ENCODE measurements around the gene TRIM66.

TRIM66 gene, protein sequence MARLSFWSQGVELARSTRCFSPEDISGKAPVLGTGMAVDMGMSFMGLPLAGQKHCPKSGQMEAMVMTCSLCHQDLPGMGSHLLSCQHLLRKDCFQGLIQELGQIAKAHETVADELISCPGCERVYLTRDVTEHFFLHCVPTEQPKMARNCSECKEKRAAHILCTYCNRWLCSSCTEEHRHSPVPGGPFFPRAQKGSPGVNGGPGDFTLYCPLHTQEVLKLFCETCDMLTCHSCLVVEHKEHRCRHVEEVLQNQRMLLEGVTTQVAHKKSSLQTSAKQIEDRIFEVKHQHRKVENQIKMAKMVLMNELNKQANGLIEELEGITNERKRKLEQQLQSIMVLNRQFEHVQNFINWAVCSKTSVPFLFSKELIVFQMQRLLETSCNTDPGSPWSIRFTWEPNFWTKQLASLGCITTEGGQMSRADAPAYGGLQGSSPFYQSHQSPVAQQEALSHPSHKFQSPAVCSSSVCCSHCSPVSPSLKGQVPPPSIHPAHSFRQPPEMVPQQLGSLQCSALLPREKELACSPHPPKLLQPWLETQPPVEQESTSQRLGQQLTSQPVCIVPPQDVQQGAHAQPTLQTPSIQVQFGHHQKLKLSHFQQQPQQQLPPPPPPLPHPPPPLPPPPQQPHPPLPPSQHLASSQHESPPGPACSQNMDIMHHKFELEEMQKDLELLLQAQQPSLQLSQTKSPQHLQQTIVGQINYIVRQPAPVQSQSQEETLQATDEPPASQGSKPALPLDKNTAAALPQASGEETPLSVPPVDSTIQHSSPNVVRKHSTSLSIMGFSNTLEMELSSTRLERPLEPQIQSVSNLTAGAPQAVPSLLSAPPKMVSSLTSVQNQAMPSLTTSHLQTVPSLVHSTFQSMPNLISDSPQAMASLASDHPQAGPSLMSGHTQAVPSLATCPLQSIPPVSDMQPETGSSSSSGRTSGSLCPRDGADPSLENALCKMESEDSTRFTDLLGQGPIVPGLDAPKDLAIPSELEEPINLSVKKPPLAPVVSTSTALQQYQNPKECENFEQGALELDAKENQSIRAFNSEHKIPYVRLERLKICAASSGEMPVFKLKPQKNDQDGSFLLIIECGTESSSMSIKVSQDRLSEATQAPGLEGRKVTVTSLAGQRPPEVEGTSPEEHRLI (N-terminal part only)

DNA sequence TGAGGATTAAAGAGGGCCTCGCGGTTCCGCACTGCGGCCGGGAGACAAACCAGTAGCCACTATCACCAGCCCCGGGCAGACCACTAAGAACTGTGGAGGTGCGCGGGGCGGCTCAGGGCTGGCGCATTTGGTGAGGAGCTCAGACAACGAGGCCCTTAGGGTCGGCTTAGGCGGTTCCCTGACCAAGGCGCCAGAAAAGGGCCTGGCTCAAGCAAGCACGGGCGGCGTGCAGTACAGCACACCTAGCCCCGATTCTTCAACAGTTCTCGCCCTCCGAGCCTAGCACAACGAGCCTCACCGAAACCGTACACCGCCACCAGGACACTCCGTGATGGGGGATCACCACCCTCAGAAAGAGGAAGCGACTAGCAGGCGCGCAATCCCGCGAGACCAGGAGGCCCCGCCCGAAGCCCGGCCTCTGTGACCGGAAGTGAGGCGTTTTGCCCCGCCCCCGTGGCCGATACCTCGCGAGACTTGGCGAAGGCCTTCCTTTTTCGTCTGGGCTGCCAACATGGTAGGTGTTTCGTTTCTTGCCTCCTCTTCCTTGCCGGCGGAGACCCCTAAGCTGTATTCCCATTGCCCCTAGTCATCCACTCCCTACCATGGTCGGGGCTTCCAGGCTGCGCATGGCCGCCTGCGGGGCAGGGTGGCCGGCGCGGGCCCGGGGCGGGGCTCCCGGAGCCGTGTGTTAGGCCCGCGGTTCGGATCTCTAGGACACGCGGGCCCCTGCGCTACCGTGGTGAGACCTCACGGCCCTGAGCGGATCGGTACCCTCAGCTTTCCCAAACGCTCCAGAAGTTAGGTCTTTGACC lies at the start of gene TRIM66, which contains the start of gene RPL27A:
Gene TRIM66 (minus strand): TSS at position 363 of the 812 bp plus-strand sequence. CDS start 10,391 bp downstream, outside the sequence.
Gene RPL27A (plus strand): TSS at position 490 of the 812 bp plus-strand sequence. CDS start 22 bp downstream, at position 512.
- DNase-seq (ENCODE audit: low spot score) = peak; percentile 94
- no peak for FAIRE-seq

DNA sequence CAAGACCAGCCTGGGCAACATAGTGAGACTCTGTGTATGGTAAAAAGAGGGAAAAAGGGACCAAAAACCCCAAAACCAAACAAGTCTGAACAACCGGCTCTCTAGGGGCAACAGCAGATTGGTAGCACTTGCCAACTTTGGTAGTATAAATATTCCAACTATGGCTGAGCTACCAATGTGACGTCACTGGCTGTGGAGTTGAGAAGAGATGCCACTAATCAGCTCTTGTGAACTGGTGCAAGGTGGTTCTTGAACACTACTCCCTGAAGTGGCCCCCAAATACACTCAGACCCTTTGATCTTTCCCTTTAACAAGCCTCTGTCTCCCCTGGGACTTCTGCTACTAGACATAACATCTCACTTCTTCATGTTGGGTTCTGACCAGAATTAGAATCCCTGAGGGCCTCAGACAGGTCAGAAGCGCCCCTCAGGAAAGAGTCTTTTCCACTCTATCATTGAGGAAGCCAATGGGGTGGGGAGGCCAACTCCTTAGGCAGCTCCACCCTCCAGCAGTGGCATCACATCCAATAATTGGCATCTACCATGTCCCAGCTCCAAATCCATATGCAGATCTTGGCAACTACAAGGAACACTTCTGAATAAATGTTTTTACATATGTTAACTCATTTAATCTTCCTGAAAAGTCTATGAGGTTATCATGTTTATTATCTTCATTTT lies 49.3 kb upstream of the TRIM66 start:
- no peak for FAIRE-seq
- no peak for DNase-seq (ENCODE audit: low spot score)

DNA sequence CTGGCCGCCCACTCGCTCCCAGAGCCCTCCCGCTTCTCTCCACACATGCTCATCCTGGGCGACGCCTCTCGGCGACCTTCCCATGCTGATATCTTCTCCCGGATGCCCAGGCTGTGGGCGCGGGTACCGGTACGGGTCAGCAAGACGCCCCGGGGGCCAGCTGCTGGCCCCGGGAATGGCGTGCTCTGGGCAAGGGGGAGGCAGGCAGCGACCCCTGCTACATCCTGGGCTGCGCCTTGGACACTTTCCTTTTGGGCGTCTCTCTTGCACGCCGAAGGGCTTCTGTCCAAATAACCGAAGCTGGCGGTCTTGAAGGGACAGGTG lies 48.2 kb upstream of the TRIM66 start:
- DNase-seq (ENCODE audit: low spot score) = no peak

DNA sequence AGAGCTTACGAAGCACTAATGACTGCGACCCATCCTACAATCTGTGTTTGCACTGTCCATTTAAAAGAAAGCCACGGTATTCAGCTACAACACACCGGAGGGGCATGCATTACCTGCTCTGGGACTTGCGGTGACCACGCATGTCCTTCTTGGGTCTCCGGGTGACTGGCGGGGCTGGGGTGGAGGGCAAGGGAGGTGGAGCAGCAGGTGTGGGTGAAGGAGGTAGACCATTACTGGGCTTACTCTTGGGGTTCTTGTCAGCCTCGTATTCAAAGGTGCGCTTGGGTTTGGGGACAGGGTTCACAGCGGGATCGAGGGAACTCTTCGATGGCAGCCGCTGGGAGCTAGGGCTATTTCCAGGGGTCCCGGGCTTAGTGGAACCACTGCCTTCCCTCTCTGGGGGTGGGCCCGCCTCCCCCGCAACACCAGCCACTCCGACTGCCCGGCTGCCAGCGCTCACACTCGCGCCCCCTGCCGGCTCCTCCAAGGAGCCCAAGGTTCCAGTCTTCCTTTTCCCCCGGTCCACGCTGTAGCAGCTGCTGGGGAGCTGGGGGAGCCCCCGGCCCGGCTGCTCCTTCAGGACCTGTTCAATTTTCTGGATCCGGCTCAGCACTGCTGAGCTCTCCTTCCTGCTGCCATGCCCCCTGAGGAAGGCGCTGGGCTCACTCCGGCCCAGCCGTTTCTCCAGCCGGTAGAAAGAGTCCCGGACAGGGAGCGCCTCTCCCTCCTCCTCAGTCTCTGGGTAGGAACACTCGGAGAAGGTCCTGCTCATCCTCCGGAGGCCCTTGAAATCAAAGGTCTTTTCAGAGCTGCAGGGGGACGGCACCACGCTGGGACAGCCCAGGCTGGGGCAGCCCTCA lies 47.6 kb upstream of the TRIM66 start:
- FAIRE-seq = no peak

More for the DNA sequence above, 48.2 kb upstream of the TRIM66 start:
- no peak for FAIRE-seq

DNA sequence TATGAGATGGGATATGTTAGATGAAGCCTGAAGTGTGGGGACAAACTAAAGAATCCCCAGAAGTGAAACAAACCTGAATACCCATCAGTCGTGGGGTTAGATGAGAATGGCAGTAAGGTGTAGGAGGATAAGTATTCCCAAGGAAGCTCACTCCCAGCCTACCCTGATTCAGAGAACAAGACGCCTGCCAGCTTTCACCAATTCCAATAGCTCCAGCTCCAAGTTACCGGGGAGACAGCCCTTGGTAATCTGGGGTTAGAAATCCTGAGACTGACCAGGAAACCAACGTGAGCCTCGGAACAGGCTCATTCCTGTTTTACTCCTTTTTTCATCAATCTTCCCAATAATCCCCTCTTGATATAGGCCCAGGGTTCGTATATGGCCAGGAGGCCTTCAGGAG lies 46.6 kb upstream of the TRIM66 start:
- DNase-seq (ENCODE audit: low spot score) (no peak), FAIRE-seq (no peak)

More for the DNA sequence above, 47.6 kb upstream of the TRIM66 start:
- DNase-seq (ENCODE audit: low spot score) = no peak

DNA sequence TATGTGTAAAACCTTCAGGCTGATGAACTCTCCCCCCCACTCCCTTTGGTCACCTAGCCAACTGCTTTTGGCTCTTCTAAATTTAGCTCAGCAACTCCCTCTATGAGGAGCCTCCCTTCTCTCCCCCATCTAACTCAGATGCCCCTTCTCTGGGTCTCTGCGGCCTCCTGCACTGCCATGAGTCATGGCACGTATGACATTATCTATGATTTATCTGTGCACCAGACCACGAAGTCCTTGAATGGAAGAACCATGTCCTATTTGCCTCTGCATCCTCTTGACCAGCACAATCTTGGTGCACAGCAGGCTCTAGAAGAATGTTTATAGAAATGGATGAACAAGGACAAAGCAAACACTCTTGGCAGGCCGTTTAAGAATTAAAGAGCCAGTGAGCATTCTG lies 46.1 kb upstream of the TRIM66 start:
- DNase-seq (ENCODE audit: low spot score) (peak; percentile 45), FAIRE-seq (no peak)

DNA sequence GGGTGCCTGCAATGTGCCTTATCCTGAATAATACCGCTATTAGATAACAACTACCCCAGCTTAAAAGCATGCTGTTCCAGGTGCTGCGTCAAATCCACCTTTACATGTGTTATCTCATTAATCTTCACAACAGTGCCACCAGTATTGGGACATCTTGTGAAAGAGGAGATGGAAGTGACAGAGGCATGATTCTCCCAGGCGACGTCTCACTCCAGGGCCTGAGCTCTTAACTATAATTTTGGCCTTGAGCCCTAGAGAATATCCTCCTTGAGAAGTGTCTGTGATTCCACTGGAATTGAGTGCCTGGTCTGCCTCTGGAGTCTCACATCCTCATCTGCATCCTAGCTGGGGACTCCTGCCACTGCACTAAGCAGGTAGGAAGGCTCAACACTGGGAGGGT lies 43.9 kb upstream of the TRIM66 start:
- no peak for DNase-seq (ENCODE audit: low spot score)
- no peak for FAIRE-seq

DNA sequence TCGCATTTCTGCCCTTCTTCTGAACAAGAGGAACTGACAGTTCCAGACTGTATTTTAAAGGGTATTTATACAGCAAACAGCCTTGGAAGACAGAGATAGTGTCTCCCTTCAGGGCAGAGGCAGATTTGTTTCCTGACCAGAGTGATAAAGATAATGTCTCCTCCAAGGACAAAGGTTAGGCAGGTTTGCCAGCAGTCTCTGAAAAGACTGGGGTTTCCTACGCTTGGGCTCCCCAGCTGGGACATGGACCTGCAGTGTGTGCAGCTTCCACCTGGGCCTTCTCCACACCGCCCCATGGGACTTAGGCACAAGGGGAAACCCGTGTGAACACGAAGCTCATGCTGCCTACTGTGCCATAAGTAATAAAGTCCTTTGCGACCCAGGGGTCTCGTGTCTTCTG lies 42.2 kb upstream of the TRIM66 start:
- DNase-seq (ENCODE audit: low spot score) = no peak
- no peak for FAIRE-seq

DNA sequence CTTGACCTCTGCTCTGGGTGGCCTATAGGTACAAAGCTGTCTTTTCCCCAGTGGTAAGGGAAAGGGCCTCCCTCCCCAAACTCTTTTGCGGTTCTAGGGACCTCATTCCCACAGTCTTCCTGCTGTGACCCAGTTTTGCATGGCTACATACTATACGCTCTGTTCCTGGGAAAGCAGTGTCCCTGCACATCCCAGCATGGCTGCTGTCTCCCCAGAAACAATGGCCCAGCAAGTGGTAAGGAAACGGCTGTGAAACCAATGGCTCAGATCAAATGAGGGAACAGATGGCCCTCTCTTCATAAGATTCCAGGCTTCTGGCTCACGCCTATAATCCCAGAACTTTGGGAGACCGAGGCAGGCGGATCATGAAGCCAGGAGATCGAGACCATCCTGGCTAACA lies 41.2 kb upstream of the TRIM66 start:
- FAIRE-seq (no peak), DNase-seq (ENCODE audit: low spot score) (no peak)

DNA sequence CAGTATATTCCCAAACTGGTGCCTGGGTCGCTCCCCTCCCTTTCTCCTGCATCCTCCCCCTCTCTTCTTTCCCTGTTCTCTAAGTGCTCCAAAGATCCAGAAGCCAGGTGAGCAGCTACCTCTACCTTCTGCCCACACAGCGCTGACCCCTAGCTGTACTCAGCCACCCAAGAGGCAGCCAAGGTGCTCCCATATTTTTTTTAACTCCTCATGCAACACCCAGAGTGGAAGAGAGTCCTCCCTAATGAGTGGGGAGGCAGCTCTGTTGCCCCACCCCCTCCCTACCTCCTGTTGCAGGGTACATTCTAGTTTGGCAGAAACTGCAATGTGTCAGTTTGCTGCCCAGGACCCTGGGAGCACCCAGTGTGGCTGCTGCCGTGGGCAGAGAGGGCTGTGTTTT lies 40.3 kb upstream of the TRIM66 start:
- DNase-seq (ENCODE audit: low spot score) = no peak
- no peak for FAIRE-seq

DNA sequence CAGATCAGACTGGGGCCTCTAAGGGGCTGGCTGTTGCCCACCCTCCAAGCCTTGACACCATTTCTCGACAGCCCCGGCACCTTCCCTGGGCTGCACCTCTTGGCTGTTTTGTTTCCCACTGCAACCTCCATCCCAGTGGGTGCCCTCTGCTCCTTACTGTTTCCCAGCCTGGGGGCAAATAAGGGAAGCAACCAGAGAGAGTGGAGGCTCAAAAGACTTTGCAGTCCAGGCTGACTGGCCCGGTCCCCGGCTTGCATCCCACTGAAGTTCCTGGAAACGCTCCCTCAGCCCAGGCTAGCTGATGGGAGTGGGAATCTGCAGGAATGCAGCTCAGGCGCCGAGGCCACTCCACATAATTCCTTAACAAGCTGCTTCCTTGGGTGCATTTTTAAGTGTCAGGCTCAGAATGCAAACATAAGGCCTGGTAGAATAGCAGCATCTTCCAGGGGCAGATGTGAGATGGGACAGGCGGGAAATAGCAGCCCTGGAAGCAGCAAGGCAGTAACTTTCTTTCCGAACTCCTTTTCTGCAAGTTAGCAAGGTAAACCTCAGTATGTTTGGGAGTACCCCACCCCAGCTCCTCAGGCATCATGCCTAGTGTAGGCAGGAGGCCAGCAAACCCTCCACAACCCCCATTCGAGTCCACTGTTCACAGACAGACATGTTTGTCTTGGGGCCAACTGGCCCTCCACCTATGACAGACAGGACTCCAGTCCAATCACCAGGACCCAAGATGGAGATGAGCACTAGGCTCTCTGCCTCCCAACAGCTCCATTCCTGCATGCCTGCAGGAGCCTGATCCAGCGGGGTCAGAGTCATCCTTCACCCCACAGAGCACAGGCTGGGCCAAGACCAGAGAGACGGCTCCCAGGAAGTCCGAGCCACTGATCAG lies 39.4 kb upstream of the TRIM66 start:
- DNase-seq (ENCODE audit: low spot score) (no peak), FAIRE-seq (no peak)

DNA sequence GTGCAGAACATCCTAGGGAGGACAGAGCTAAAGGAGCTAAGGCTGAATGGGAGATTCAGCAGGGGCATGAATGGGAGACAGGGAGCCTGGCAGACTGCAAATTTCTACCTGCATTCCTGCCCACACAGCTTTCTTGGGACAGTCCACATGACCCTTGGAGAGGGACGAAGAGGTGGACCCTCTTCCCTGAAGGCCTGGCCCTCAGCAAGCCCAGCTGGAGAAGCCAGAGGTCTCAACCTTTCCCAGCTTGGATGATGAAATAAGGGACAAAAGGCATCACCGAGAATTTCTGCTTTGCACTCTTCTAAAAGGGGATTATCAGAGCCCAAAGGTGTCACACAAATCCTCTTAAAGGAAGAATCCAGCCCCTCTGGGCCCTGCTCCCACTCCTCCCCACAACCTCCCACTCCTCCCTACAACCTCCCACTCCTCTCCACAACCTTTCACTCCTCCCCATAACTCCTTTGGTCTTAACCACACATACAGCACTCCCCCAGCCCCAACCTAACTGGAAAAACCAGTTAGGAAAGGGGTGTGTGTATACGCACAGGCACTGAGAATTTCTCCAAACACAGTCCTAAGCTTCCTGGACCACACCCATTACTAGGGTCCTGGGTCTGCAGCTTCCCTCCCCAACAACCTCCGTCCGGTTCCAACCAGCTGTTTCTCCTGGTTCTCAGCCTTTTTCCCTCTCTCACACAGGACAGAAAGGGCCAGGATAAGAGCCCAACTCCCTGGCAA lies 38.6 kb upstream of the TRIM66 start:
- no peak for DNase-seq (ENCODE audit: low spot score)
- no peak for FAIRE-seq

DNA sequence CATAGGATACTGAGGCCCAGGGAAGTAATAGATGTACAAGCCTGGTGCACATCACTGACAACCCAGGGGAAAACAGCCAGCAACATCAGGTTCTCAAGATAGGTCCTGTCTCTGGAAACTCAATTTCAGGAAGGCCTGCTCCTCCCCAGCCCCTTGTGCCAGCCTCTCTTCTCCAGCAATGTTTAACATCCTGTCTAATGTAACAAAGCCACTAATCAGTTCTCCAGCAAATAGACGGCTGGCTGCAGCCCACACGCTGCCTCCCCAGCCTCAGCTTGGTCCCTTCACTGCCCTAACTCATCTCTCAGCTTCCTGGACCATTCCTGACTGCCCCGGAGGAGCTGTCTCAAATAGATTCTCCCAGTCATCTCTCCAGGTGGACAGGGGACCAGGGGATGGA lies 37.9 kb upstream of the TRIM66 start:
- DNase-seq (ENCODE audit: low spot score) (no peak), FAIRE-seq (no peak)

DNA sequence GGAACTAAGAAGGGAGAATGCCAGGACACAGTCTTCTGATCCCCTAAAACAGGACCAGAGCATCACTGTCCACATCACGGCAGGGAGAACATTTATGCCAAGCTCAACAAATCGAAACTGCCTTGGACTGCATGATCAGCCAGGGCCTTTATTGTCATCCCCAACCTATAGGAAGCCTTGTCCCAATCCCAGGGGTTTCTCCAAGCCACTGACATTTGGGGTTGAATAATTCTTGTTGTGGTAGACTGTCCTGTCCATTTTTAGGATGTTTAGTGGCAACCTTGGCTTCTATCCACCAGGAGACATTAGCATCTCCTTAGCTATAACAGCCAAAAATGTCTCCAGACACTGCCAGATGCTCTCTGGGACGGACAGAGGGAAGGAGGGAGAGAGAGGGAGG lies 37.3 kb upstream of the TRIM66 start:
- DNase-seq (ENCODE audit: low spot score) (peak; percentile 34), FAIRE-seq (no peak)

DNA sequence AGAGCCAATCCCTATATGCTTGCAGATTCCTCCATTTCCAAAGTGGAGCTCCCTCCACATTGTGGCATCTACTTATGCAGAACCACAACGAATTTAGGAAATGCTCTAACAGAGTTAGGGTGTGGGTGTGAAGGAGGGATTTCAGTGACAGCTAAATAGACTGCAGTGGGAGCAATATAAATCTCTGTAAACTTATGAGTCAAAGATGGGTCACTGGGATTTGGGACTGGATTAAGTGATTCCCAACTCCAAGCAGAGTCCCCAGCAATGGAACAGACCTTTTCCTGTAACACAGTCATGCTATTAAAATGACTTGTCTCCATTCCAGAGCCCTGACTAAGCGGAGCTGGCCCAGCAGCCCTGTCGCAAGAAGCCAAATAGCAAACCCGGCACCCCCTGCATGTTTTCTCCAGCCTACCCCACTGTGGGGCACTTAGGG lies 36.8 kb upstream of the TRIM66 start:
- peak; percentile 82 for DNase-seq (ENCODE audit: low spot score)
- FAIRE-seq = peak; percentile 53

DNA sequence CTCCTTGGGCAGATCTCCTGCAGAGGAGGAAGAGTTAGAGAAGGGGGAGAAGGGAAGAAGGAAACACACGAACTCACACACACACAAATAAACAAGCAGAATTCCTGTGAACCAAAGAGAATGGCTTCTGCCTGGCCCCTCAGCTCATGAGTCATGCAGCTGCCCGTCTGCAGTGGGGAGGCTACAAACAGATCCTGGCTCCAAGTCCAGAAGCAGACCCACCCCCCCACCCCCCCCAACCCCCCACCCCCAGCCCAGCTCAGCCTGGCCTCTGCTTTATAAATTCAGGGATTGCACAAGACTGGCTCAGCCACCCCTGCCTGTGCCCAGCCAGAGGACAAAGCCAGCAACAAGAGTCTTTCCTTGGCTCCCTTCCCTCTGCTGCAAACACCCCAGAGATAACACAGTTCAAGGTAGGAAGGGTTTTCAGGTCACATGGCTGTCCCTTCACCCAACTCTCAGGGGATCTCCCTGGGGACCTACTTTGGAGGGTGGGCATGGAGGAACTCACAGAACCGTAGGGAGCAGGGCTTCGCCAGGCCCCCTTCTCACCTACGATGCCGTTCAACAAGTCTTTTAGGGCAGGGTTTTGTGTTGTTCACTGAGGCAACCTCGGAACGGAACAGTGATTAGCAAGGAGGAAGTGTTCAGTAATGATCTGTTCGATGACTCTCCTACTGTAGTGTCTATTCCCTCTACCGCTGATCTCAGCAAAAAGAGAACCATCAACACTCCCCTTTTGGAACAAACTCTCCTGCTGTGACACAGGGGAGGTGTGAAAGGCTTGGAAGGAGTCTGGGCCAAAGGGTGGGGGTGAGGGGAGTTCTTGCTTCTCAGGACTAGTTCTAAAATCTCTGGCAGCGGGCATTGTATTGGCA lies 35.6 kb upstream of the TRIM66 start:
- DNase-seq (ENCODE audit: low spot score) (peak; percentile 80), FAIRE-seq (no peak)

DNA sequence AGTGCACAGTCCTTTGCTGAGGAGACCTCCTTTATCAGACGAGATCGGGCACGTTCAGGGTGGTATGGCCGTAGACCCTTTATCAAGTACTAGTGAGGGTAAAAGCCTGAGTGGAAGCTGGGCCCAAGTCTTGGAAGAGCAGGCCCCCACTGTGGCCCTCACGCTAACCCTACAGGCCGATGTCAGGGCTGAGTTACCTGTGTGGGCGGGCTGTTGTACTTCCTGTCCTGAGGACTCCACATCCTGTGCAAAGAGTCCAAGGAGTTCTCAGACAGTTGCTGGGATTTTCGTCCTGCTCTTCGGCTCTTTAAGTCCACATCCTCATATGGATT lies 35.0 kb upstream of the TRIM66 start:
- FAIRE-seq (no peak), DNase-seq (ENCODE audit: low spot score) (peak; percentile 59)

All from urothelium cell line (cell line).